GM12878 (cell line): Measurements from ENCODE around the gene VANGL2. TPM values are rescaled to one million over a fixed set of nuclear protein-coding genes. Genes with fewer than 3 reads are reported as not detected.

Experiments used
- ATAC-seq: fragments of 200-7000 bp; cut with Tn5 transposase; 3 replicates; pipeline ENCODE4 v1.9.1; 2020; ENCODE audit warnings: mild to moderate bottlenecking, moderate library complexity
- BruUV-seq: library from RNA; stranded (reverse); fragments of 400-500 nt; replicated peaks from 2 replicates; lab custom pipeline; 2021; lab: Mats Ljungman, UMichigan
- CTCF ChIA-PET: fragments of 300-600 bp; sonication (Branson Sonifier 250); formaldehyde crosslinking; extraction: SDS; loops from one replicate; lab custom pipeline; 2021; ENCODE audit warnings: inconsistent platforms; lab: Yijun Ruan, JAX
- POLR2A ChIA-PET: fragments of 350-600 bp; formaldehyde crosslinking; extraction: SDS; loops from one replicate; lab custom pipeline; 2021; ENCODE audit warnings: inconsistent platforms; lab: Charles Lee
- RAD21 ChIA-PET: fragments of 300-600 bp; sonication (Branson Sonifier 250); formaldehyde crosslinking; loops from one replicate; lab custom pipeline; 2023; ENCODE audit warnings: antibody characterized with exemption; ENCODE audit not compliant: unreplicated experiment; lab: Charles Lee
- SMC1A ChIA-PET: fragments of 300-600 bp; sonication (Branson Sonifier 250); formaldehyde crosslinking; loops from one replicate; lab custom pipeline; 2023; ENCODE audit not compliant: unreplicated experiment, uncharacterized antibody; lab: Charles Lee
- DNase-seq: peaks from one replicate; pipeline ENCODE4 v3.0.0-alpha.2; 2011; ENCODE audit warnings: low read depth, low spot score
- FAIRE-seq: peaks from 3 replicates; lab custom pipeline; 2011; peaks lifted over from hg19 to GRCh38; lab: Jason Lieb, UNC
- H2AFZ ChIP-seq: 2 replicates; pipeline ENCODE4 v1.6.0; 2011; ENCODE audit warnings: low read depth, low read length, control low read depth; ENCODE audit not compliant: control insufficient read depth
- H3K27ac ChIP-seq: 2 replicates; pipeline ENCODE4 v1.5.1; 2011; ENCODE audit warnings: control low read depth; ENCODE audit not compliant: control insufficient read depth, insufficient read depth
- H3K27me3 ChIP-seq, 2 experiments: replicated peaks in 1 of 2; 2 replicates each; pipeline versions ENCODE4 v1.6.0 to v1.6.1; 2011; ENCODE audit warnings: low read length in 1 of 2; ENCODE audit not compliant: control insufficient read depth in 2 of 2, insufficient read depth in 2 of 2
- H3K36me3 ChIP-seq, 2 experiments: 2 replicates each; pipeline ENCODE4 v1.5.1; 2011; ENCODE audit warnings: low read length in 1 of 2; ENCODE audit not compliant: control insufficient read depth in 2 of 2, insufficient read depth in 2 of 2
- H3K4me1 ChIP-seq: 2 replicates; pipeline ENCODE4 v1.6.1; 2011; ENCODE audit warnings: mild to moderate bottlenecking, low read length, moderate library complexity, mixed read lengths; ENCODE audit not compliant: control insufficient read depth, insufficient read depth
- H3K4me2 ChIP-seq: 2 replicates; pipeline ENCODE4 v1.6.0; 2011; ENCODE audit warnings: control low read depth; ENCODE audit not compliant: control insufficient read depth, insufficient read depth
- H3K4me3 ChIP-seq: fragments of 200-600 bp; sonication (generic); 2 replicates; pipeline ENCODE4 v1.5.1; 2016
- H3K79me2 ChIP-seq: 2 replicates; pipeline ENCODE4 v1.6.0; 2011; ENCODE audit warnings: low read length; ENCODE audit not compliant: control insufficient read depth, insufficient read depth
- H3K9ac ChIP-seq: 2 replicates; pipeline ENCODE4 v1.8.0; 2011; ENCODE audit warnings: low read length, control low read depth, mixed read lengths; ENCODE audit not compliant: control insufficient read depth, insufficient read depth
- H3K9me3 ChIP-seq: replicated peaks from 3 replicates; pipeline ENCODE4 v1.5.1; 2011; ENCODE audit warnings: mild to moderate bottlenecking, low read length; ENCODE audit not compliant: control insufficient read depth, insufficient read depth
- H4K20me1 ChIP-seq: 2 replicates; pipeline ENCODE4 v1.6.0; 2011; ENCODE audit not compliant: control insufficient read depth, insufficient read depth
- CEBPB ChIP-seq, 2 experiments: fragments of 150-350 bp in 1 of 2; IDR thresholded peaks; 2 replicates each; pipeline ENCODE4 v1.6.1; 2012 to 2014; ENCODE audit warnings: low read depth in 2 of 2, low read length in 2 of 2, borderline replicate concordance in 1 of 2, inconsistent platforms in 1 of 2
- HDAC2 ChIP-seq: fragments of 200-600 bp; sonication (generic); IDR thresholded peaks from 2 replicates; pipeline ENCODE4 v1.6.1; 2017
- MTA3 ChIP-seq: IDR thresholded peaks from 2 replicates; pipeline ENCODE4 v1.6.1; 2012; ENCODE audit warnings: low read length, inconsistent platforms, borderline replicate concordance
- NFYB ChIP-seq: IDR thresholded peaks from 2 replicates; pipeline ENCODE4 v1.6.1; 2011; ENCODE audit warnings: low read depth, mild to moderate bottlenecking, low read length, improper control_type of control experiment, moderate library complexity; ENCODE audit not compliant: insufficient read depth
- SMAD5 ChIP-seq: IDR thresholded peaks from 2 replicates; pipeline ENCODE4 v1.6.1; 2016; ENCODE audit warnings: antibody characterized with exemption, low read depth
- SPI1 ChIP-seq: IDR thresholded peaks from 2 replicates; pipeline ENCODE4 v1.6.1; 2011; ENCODE audit warnings: low read depth, mild to moderate bottlenecking, low read length, moderate library complexity, borderline replicate concordance; ENCODE audit not compliant: insufficient read depth
- SUPT20H ChIP-seq: IDR thresholded peaks from 2 replicates; pipeline ENCODE4 v1.6.1; 2011; ENCODE audit warnings: low read depth, mild to moderate bottlenecking, low read length, moderate library complexity, borderline replicate concordance; ENCODE audit not compliant: control insufficient read depth
- TCF3 ChIP-seq: IDR thresholded peaks from 2 replicates; pipeline ENCODE4 v1.6.1; 2012; ENCODE audit warnings: low read depth, mild to moderate bottlenecking, low read length, borderline replicate concordance; ENCODE audit not compliant: insufficient read depth
- ZNF217 ChIP-seq: fragments of 450-650 bp; IDR thresholded peaks from 2 replicates; pipeline ENCODE4 v1.6.1; 2017; ENCODE audit warnings: antibody characterized with exemption, mild to moderate bottlenecking
- ZZZ3 ChIP-seq: IDR thresholded peaks from 2 replicates; pipeline ENCODE4 v1.6.1; 2011; ENCODE audit warnings: low read depth; ENCODE audit not compliant: control insufficient read depth, insufficient read length
- WGBS: methylation state at CpG from one replicate; pipeline ENCODE4 v1.1.6; 2016; ENCODE audit warnings: low lambda C conversion rate; ENCODE audit not compliant: insufficient replicate concordance, insufficient coverage; ENCODE audit errors: missing lambda C conversion rate; 5-methylcytosine and 5-hydroxymethylcytosine counted together
- in situ Hi-C: fragments of 300-500 bp; cut with MboI; formaldehyde crosslinking; loops from 9 replicates; pipeline ENCODE4 v1.14.3; 2018; ENCODE audit warnings: mixed read lengths
- intact Hi-C: fragments of 100-400 bp; cut with micrococcal nuclease; formaldehyde crosslinking; loops from one replicate; pipeline ENCODE4 v1.14.2; 2022; ENCODE audit not compliant: unreplicated experiment
- polyA plus RNA-seq, 11 experiments: library from polyadenylated mRNA; depleted of rRNA in 4 of 11; unstranded in 6 of 11; stranded (reverse) in 5 of 11; fragments of >200 nt; fragmentation: Nextera tagmentation in 4 of 11; fragmentation: Illumina TruSeq in 1 of 11; extraction: Ambion mirVana in 4 of 11; extraction: Trizol in 1 of 11; gene quantifications; 1 replicate in 1 of 11; 2 replicates in 10 of 11; pipeline versions ENCODE4 v1.2.1 to v1.2.3, GENCODE V29; 2011 to 2016; ENCODE audit warnings: inconsistent platforms in 2 of 11, missing spikeins in 2 of 11, low read depth in 1 of 11
- total RNA-seq, 4 experiments: library from RNA; depleted of rRNA in 3 of 4; stranded (reverse); fragments of >200 nt in 3 of 4; fragmentation: Illumina TruSeq in 1 of 4; extraction: Trizol in 1 of 4; gene quantifications; 2 replicates each; pipeline versions ENCODE4 v1.2.1 to v1.2.3, GENCODE V29; 2013 to 2021
- TF ChIP-seq, protein P1 (sequence below): fragments of 450-650 bp; IDR thresholded peaks from 2 replicates; pipeline ENCODE4 v1.6.1; 2014; ENCODE audit warnings: mild to moderate bottlenecking
- TF ChIP-seq, protein P2 (sequence below), 3 experiments: IDR thresholded peaks in 2 of 3; conservative IDR thresholded peaks in 1 of 3; 2 replicates each; pipeline ENCODE4 v1.5.1; 2011; ENCODE audit warnings: low read depth in 3 of 3, low read length in 3 of 3, mild to moderate bottlenecking in 3 of 3, control low read depth in 2 of 3, moderate library complexity in 2 of 3, inconsistent platforms in 1 of 3, mixed read lengths in 1 of 3; ENCODE audit not compliant: control insufficient read depth in 2 of 3, insufficient read depth in 1 of 3; ENCODE audit errors: extremely low read depth in 1 of 3
- TF ChIP-seq, protein P3 (sequence below): fragments of 450-650 bp; formaldehyde crosslinking; IDR thresholded peaks from 2 replicates; pipeline ENCODE4 v1.5.0; 2022; ENCODE audit warnings: mild to moderate bottlenecking, missing genetic modification characterization
- TF ChIP-seq, protein P4 (sequence below): IDR thresholded peaks from 2 replicates; pipeline ENCODE4 v1.6.1; 2012; ENCODE audit warnings: low read depth, low read length, improper control_type of control experiment

VANGL2 gene
- total and polyA plus RNA-seq, 10 of the 15 experiments (the other 5 are each of a cell fraction or from before 2014, with no cell fraction given): 0.10 to 5.0 (median 0.27) TPM

DNA sequence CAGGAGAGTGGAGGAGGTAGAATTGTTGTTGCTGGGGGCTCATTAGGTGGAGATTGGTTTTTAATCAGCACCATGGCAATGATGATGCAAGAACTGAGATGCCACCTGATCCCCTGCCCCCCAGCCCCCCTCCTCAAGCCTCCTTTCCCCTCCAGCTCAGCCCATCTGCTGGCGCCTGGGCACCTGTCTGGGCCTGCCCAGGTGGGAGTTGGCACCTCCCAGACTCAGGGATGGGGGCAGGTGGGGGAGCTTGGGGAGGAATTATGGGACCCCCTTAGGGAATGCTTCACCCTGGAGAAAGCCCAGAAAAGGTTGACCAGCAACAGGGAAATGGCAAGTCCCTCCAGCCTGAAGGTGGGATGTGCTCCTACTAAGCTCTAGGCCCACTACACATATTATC lies 35.0 kb upstream of the VANGL2 start:
- no peaks in the 10 kb centered on the region for H4K20me1 ChIP-seq
- ATAC-seq (no peak), FAIRE-seq (no peak), DNase-seq (no peak)
- BruUV-seq: no TSS peak
- H3K27ac ChIP-seq: no peak overlapping the region
- peaks cover 2 to 4% of the 10 kb centered on the region in 2 experiments; a peak in 3 of 4 replicates for H3K36me3 ChIP-seq
- H3K4me2 ChIP-seq: no peak overlapping the region
- no peak overlapping the region for H3K9ac ChIP-seq
- no peaks in the 10 kb centered on the region for H3K9me3 ChIP-seq
- POLR2A ChIA-PET: no interaction called here
- 75% methylated on average over 1 of the region's 1 CpG for WGBS
- intact Hi-C loops (no loop called here), in situ Hi-C loops (no loop called here)
- H3K27me3 ChIP-seq: no peaks in the 10 kb centered on the region
- no peak overlapping the region for H2AFZ ChIP-seq
- RAD21 ChIA-PET: interaction anchor here (1.0 to 1.9 kb wide), 2 partner anchors 11 to 74 kb away, joined by 3 to 7 read pairs; no protein-coding TSS in a partner anchor
- no peak for TF ChIP-seq CEBPB (IDR thresholded peaks at IDR 0.05; ENCODE audit: borderline replicate concordance in 1 of 2, low read depth in 2 of 2, low read length in 2 of 2)
- TF ChIP-seq SUPT20H: no peak
- no peak for TF ChIP-seq TCF3
- TF ChIP-seq SPI1: no peak
- no peak for TF ChIP-seq ZZZ3
- TF ChIP-seq, protein P1, sequence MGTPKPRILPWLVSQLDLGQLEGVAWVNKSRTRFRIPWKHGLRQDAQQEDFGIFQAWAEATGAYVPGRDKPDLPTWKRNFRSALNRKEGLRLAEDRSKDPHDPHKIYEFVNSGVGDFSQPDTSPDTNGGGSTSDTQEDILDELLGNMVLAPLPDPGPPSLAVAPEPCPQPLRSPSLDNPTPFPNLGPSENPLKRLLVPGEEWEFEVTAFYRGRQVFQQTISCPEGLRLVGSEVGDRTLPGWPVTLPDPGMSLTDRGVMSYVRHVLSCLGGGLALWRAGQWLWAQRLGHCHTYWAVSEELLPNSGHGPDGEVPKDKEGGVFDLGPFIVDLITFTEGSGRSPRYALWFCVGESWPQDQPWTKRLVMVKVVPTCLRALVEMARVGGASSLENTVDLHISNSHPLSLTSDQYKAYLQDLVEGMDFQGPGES: no peak
- TF ChIP-seq ZNF217: no peak
- TF ChIP-seq SMAD5: no peak
- TF ChIP-seq MTA3: no peak
- TF ChIP-seq NFYB: no peak
- no peak for TF ChIP-seq HDAC2
- TF ChIP-seq, protein P2, sequence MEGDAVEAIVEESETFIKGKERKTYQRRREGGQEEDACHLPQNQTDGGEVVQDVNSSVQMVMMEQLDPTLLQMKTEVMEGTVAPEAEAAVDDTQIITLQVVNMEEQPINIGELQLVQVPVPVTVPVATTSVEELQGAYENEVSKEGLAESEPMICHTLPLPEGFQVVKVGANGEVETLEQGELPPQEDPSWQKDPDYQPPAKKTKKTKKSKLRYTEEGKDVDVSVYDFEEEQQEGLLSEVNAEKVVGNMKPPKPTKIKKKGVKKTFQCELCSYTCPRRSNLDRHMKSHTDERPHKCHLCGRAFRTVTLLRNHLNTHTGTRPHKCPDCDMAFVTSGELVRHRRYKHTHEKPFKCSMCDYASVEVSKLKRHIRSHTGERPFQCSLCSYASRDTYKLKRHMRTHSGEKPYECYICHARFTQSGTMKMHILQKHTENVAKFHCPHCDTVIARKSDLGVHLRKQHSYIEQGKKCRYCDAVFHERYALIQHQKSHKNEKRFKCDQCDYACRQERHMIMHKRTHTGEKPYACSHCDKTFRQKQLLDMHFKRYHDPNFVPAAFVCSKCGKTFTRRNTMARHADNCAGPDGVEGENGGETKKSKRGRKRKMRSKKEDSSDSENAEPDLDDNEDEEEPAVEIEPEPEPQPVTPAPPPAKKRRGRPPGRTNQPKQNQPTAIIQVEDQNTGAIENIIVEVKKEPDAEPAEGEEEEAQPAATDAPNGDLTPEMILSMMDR (IDR thresholded peaks at IDR 0.05 in 2 of 3, conservative IDR thresholded peaks at IDR 0.05 in 1 of 3; ENCODE audit: control insufficient read depth in 2 of 3, extremely low read depth in 1 of 3, insufficient read depth in 1 of 3, low read depth in 3 of 3, low read length in 3 of 3): no peak
- TF ChIP-seq, protein P3, sequence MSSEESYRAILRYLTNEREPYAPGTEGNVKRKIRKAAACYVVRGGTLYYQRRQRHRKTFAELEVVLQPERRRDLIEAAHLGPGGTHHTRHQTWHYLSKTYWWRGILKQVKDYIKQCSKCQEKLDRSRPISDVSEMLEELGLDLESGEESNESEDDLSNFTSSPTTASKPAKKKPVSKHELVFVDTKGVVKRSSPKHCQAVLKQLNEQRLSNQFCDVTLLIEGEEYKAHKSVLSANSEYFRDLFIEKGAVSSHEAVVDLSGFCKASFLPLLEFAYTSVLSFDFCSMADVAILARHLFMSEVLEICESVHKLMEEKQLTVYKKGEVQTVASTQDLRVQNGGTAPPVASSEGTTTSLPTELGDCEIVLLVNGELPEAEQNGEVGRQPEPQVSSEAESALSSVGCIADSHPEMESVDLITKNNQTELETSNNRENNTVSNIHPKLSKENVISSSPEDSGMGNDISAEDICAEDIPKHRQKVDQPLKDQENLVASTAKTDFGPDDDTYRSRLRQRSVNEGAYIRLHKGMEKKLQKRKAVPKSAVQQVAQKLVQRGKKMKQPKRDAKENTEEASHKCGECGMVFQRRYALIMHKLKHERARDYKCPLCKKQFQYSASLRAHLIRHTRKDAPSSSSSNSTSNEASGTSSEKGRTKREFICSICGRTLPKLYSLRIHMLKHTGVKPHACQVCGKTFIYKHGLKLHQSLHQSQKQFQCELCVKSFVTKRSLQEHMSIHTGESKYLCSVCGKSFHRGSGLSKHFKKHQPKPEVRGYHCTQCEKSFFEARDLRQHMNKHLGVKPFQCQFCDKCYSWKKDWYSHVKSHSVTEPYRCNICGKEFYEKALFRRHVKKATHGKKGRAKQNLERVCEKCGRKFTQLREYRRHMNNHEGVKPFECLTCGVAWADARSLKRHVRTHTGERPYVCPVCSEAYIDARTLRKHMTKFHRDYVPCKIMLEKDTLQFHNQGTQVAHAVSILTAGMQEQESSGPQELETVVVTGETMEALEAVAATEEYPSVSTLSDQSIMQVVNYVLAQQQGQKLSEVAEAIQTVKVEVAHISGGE (CRISPR knock-in tag): no peak
- TF ChIP-seq, protein P4, sequence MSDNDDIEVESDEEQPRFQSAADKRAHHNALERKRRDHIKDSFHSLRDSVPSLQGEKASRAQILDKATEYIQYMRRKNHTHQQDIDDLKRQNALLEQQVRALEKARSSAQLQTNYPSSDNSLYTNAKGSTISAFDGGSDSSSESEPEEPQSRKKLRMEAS: no peak
- no peaks in the 10 kb centered on the region for H3K79me2 ChIP-seq
- CTCF ChIA-PET: interaction anchor here (5.5 kb wide), 1 partner anchor 11 kb away, joined by 45 read pairs; no protein-coding TSS in a partner anchor
- no peak overlapping the region for H3K4me3 ChIP-seq
- SMC1A ChIA-PET: no interaction called here
- no peaks in the 10 kb centered on the region for H3K4me1 ChIP-seq
